Activated T-cell treated with anti-CD3 and anti-CD28 coated beads, Interleukin-2, amount 50 U/mL, for 72 hours (primary cell): ENCODE results near the gene MDM4. TPM values are rescaled to one million over a fixed set of nuclear protein-coding genes. Genes with fewer than 3 reads are reported as not detected.

Source experiments
- ATAC-seq, 2 donors: fragments of 150-1000 bp; cut with Tn5 transposase; replicated peaks in 1 of 2; 2 replicates each; pipeline ENCODE4 v1.10.0; 2021; ENCODE audit warnings: moderate library complexity in 2 of 2, mild to moderate bottlenecking in 1 of 2
- DNase-seq, 2 donors: peaks; one replicate each; pipeline ENCODE4 v3.0.0; 2021 to 2022; ENCODE audit warnings: mixed read lengths in 1 of 2
- H3K27ac Mint-ChIP-seq: one replicate; pipeline ENCODE4 v1.8.0; 2022; ENCODE audit warnings: mild to moderate bottlenecking, moderate library complexity, mixed read lengths
- H3K27me3 Mint-ChIP-seq: one replicate; pipeline ENCODE4 v1.8.0; 2022; ENCODE audit warnings: low read depth, mixed read lengths
- H3K36me3 Mint-ChIP-seq, 2 donors: one replicate each; pipeline ENCODE4 v1.8.0; 2022; ENCODE audit warnings: mixed read lengths in 2 of 2, mild to moderate bottlenecking in 1 of 2; ENCODE audit not compliant: insufficient read depth in 2 of 2
- H3K4me1 Mint-ChIP-seq: one replicate; pipeline ENCODE4 v1.8.0; 2022; ENCODE audit warnings: low read depth, mixed read lengths
- H3K4me3 Mint-ChIP-seq, 2 donors: one replicate each; pipeline ENCODE4 v1.8.0; 2022; ENCODE audit warnings: mild to moderate bottlenecking in 2 of 2, mixed read lengths in 2 of 2, moderate library complexity in 2 of 2
- H3K9me3 Mint-ChIP-seq, 2 donors: one replicate each; pipeline ENCODE4 v1.8.0; 2022; ENCODE audit warnings: mixed read lengths in 2 of 2
- total RNA-seq, 2 donors: library from RNA; stranded (reverse); gene quantifications; one replicate each; pipeline ENCODE4 v1.2.3, GENCODE V29; 2022

Gene MDM4
- total RNA-seq, 2 donors from 2014 or later: 147 to 153 TPM

- H3K27me3 Mint-ChIP-seq: no peaks in the 10 kb centered on the region
- peaks cover 0 to 1% of the 10 kb centered on the region in 2 donors for H3K36me3 Mint-ChIP-seq
- DNase-seq (no peak), ATAC-seq (peak; percentile 54 to 55)
- H3K27ac Mint-ChIP-seq: peak overlapping the region; percentile 84
- H3K4me1 Mint-ChIP-seq: peaks cover 46% of the 10 kb centered on the region
- peak overlapping the region; percentile 90 to 91 for H3K4me3 Mint-ChIP-seq
- no peaks in the 10 kb centered on the region for H3K9me3 Mint-ChIP-seq
Measured at GRCh38 chr1:204495078-204495753, 21.0 kb upstream of the MDM4 start.

GRCh38 chr1:204495777-204496176, 20.4 kb upstream of the MDM4 start:
- DNase-seq (no peak), ATAC-seq (no peak)
- no peaks in the 10 kb centered on the region for H3K36me3 Mint-ChIP-seq
- peaks cover 41% of the 10 kb centered on the region for H3K4me1 Mint-ChIP-seq
- no peaks in the 10 kb centered on the region for H3K9me3 Mint-ChIP-seq
- H3K27me3 Mint-ChIP-seq: no peaks in the 10 kb centered on the region
- peak overlapping the region; percentile 80 for H3K27ac Mint-ChIP-seq
- peak overlapping the region; percentile 90 to 91 for H3K4me3 Mint-ChIP-seq

GRCh38 chr1:204498981-204499380, 17.2 kb upstream of the MDM4 start:
- no peaks in the 10 kb centered on the region for H3K27me3 Mint-ChIP-seq
- H3K4me3 Mint-ChIP-seq: no peak overlapping the region
- ATAC-seq (no peak), DNase-seq (no peak)
- no peak overlapping the region for H3K27ac Mint-ChIP-seq
- H3K36me3 Mint-ChIP-seq: no peaks in the 10 kb centered on the region
- H3K4me1 Mint-ChIP-seq: peaks cover 25% of the 10 kb centered on the region
- H3K9me3 Mint-ChIP-seq: no peaks in the 10 kb centered on the region

- DNase-seq (no peak), ATAC-seq (no peak)
- no peaks in the 10 kb centered on the region for H3K27me3 Mint-ChIP-seq
- no peak overlapping the region for H3K27ac Mint-ChIP-seq
- H3K36me3 Mint-ChIP-seq: no peaks in the 10 kb centered on the region
- no peaks in the 10 kb centered on the region for H3K9me3 Mint-ChIP-seq
- peaks cover 28% of the 10 kb centered on the region for H3K4me1 Mint-ChIP-seq
- no peak overlapping the region for H3K4me3 Mint-ChIP-seq
Measured at GRCh38 chr1:204499511-204500468, 16.4 kb upstream of the MDM4 start.

- H3K36me3 Mint-ChIP-seq: peaks cover 0 to 6% of the 10 kb centered on the region in 2 donors
- H3K4me1 Mint-ChIP-seq: peaks cover 31% of the 10 kb centered on the region
- ATAC-seq (no peak), DNase-seq (no peak)
- H3K9me3 Mint-ChIP-seq: no peaks in the 10 kb centered on the region
- no peaks in the 10 kb centered on the region for H3K27me3 Mint-ChIP-seq
- no peak overlapping the region for H3K27ac Mint-ChIP-seq
- H3K4me3 Mint-ChIP-seq: no peak overlapping the region
Measured at GRCh38 chr1:204502241-204502640, 14.0 kb upstream of the MDM4 start.

- peak overlapping the region; percentile 16 for H3K27ac Mint-ChIP-seq
- peaks cover 0 to 7% of the 10 kb centered on the region in 2 donors for H3K36me3 Mint-ChIP-seq
- ATAC-seq (no peak), DNase-seq (peak in 1 of 2 donors; percentile 45)
- H3K27me3 Mint-ChIP-seq: no peaks in the 10 kb centered on the region
- peaks cover 41% of the 10 kb centered on the region for H3K4me1 Mint-ChIP-seq
- peak overlapping the region in 1 of 2 donors; percentile 50 for H3K4me3 Mint-ChIP-seq
- no peaks in the 10 kb centered on the region for H3K9me3 Mint-ChIP-seq
Measured at GRCh38 chr1:204503122-204503912, 12.9 kb upstream of the MDM4 start.

- H3K27me3 Mint-ChIP-seq: no peaks in the 10 kb centered on the region
- ATAC-seq (no peak), DNase-seq (no peak)
- H3K36me3 Mint-ChIP-seq: peaks cover 0 to 7% of the 10 kb centered on the region in 2 donors
- no peak overlapping the region for H3K4me3 Mint-ChIP-seq
- no peaks in the 10 kb centered on the region for H3K9me3 Mint-ChIP-seq
- no peak overlapping the region for H3K27ac Mint-ChIP-seq
- peaks cover 42% of the 10 kb centered on the region for H3K4me1 Mint-ChIP-seq
Measured at GRCh38 chr1:204503913-204504519, 12.2 kb upstream of the MDM4 start.

- ATAC-seq (no peak), DNase-seq (no peak)
- H3K4me1 Mint-ChIP-seq: peaks cover 42% of the 10 kb centered on the region
- peaks cover 0 to 7% of the 10 kb centered on the region in 2 donors for H3K36me3 Mint-ChIP-seq
- no peaks in the 10 kb centered on the region for H3K9me3 Mint-ChIP-seq
- no peaks in the 10 kb centered on the region for H3K27me3 Mint-ChIP-seq
- H3K4me3 Mint-ChIP-seq: peak overlapping the region; percentile 73 to 100
- H3K27ac Mint-ChIP-seq: peak overlapping the region; percentile 100
Measured at GRCh38 chr1:204505674-204506200, 10.5 kb upstream of the MDM4 start.

- Mint-ChIP-seq H3K27me3 (no peaks in the 10 kb centered on the region), H3K4me3 (peak overlapping the region; percentile 73 to 100), H3K9me3 (no peaks in the 10 kb centered on the region), H3K4me1 (peaks cover 42% of the 10 kb centered on the region), H3K27ac (peak overlapping the region; percentile 100), H3K36me3 (peaks cover 0 to 7% of the 10 kb centered on the region in 2 donors)
- peak; percentile 87 to 89 for ATAC-seq
- peak; percentile 74 to 82 for DNase-seq
Measured at GRCh38 chr1:204506201-204506968, 9.8 kb upstream of the MDM4 start.

GRCh38 chr1:204506969-204507316, 9.3 kb upstream of the MDM4 start:
- peak; percentile 85 to 93 for DNase-seq

GRCh38 chr1:204507317-204508105, 8.7 kb upstream of the MDM4 start:
- peak in 1 of 2 donors; percentile 39 for DNase-seq
- Mint-ChIP-seq H3K36me3 (peaks cover 0 to 7% of the 10 kb centered on the region in 2 donors), H3K9me3 (no peaks in the 10 kb centered on the region), H3K27me3 (no peaks in the 10 kb centered on the region), H3K4me1 (peaks cover 42% of the 10 kb centered on the region), H3K4me3 (peak overlapping the region; percentile 73 to 100), H3K27ac (peak overlapping the region; percentile 100)
- peak in 1 of 2 donors; percentile 16 for ATAC-seq

More at GRCh38 chr1:204506969-204507316, 9.3 kb upstream of the MDM4 start:
- H3K36me3 Mint-ChIP-seq: peaks cover 0 to 7% of the 10 kb centered on the region in 2 donors
- H3K4me1 Mint-ChIP-seq: peaks cover 42% of the 10 kb centered on the region
- peak overlapping the region; percentile 73 to 100 for H3K4me3 Mint-ChIP-seq
- no peaks in the 10 kb centered on the region for H3K9me3 Mint-ChIP-seq
- no peaks in the 10 kb centered on the region for H3K27me3 Mint-ChIP-seq
- peak; percentile 84 to 86 for ATAC-seq
- peak overlapping the region; percentile 100 for H3K27ac Mint-ChIP-seq
